GM18873 (cell line): ENCODE results near the gene PCLO.
"Not testable (repeated sequence)": the region's sequence is repeated elsewhere in the genome, so short reads cannot be mapped to it uniquely, and the experiment has no call there.

Experiments used
- ATAC-seq: cut with Tn5 transposase; IDR thresholded peaks from one replicate; pipeline ENCODE4 v1.9.1; 2021; ENCODE audit warnings: mild to moderate bottlenecking, moderate library complexity, moderate number of reproducible peaks; ENCODE audit not compliant: unreplicated experiment, low FRiP score

The PCLO gene

DNA sequence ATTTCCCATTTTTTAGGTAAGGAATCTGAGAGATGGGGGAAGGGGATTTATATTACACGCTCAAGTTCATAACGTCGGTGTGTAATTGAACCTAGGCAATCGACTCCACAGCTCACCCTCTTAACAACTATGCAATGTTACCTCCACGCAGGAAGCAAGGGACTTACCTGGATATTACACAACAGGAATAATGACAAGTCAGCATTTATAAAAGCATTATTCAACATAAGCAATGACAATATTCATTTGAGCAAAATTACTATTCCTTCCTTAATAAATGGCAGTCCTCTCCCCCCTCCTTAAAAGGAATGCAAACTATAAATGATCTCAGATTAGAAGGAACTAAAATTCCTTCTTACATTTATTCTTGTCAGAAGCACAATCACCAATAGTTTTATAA, 104.0 kb downstream of the PCLO start:
- no peak for ATAC-seq

DNA sequence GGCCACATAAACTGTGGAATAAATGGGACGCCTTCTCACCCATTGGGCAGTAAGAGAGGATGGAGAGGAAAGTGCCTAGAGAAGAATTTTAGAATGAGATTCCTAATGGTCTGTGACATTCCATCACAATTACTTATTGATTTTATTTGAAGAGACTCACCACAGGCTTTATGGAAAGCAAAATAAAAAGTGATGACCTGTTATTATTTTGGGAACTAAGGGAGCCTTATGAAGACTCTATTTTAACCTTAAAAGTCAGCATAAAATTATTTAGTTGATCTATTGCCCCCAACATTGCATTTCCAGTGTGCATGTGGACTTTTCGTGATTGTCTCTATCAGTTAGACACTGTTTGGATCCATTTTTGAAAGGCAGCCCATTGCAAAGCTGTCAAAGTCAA, 107.5 kb downstream of the PCLO start:
- ATAC-seq = no peak

DNA sequence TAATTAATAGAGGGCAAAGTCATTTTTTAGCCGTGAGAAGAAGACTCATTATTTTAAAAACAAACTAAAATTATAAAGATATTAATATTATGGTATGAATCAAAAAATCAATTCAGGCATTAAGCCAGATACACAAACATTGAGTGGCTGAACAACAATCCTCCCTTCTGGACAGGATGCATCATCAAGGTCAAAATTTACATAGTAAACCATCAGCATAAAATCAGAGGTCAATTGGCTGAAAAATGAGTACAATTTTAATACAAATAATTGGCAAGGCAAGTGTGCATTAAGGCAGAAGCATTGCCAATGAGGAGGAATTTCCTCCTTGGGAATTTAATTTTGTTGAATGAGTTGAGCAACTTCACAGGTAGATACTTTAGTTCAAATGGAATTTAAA, 108.2 kb downstream of the PCLO start:
- ATAC-seq = no peak

DNA sequence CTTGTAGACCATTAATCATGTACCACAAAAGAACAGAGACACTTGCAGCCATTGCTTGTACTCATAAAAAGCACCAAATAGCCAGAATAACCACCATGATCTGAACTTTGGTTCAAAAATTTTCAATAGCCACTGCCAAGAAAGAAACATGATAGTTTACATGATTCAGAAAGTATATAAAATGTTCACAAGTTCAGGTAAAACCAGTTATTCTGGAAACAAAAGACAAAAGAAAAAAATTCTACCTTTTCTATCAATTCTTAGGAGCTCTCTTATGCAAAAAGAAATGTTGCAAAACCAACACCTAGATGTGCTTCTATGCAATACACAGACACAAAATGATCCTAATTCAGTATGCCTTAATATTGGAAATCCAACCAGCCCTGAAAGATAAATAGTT, 108.7 kb downstream of the PCLO start:
- ATAC-seq = no peak

DNA sequence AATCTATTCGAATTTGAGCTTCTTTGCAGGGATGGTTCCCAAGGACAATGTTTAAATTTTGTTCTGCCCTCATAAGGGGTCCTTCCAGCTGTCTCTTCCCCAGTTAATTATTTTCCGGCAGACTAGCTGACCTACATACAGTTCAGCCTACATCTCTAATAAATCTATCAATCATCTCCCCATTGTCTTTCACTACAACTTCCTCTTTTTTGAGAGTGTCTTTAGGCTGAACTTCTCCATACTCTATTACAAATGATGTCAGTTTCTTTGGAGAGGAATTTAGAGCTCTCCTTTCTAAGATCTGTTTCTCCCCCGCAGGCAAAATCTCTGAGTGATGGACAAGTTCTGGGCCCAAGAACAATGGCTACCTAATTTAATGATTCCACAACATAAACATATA, 122.2 kb downstream of the PCLO start:
- ATAC-seq = no peak

DNA sequence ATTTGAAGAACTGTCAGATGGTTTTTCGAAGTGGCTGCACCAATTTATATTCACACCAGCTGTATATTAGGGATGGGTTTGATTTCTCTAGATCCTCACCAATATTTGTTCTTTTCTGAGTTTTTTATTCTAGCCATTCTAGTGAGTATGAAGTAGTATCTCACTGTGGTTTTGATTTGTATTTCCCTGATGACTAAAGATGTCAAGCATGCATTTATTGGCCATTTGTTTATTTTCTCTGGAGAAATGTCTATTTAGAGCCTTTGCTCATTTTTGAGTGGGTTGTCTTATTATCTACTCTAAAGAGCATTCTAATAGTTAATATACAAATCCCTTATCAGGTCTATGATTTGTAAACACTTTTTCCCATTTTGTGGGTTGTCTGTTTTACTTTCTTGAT, 123.9 kb downstream of the PCLO start:
- no peak for ATAC-seq

DNA sequence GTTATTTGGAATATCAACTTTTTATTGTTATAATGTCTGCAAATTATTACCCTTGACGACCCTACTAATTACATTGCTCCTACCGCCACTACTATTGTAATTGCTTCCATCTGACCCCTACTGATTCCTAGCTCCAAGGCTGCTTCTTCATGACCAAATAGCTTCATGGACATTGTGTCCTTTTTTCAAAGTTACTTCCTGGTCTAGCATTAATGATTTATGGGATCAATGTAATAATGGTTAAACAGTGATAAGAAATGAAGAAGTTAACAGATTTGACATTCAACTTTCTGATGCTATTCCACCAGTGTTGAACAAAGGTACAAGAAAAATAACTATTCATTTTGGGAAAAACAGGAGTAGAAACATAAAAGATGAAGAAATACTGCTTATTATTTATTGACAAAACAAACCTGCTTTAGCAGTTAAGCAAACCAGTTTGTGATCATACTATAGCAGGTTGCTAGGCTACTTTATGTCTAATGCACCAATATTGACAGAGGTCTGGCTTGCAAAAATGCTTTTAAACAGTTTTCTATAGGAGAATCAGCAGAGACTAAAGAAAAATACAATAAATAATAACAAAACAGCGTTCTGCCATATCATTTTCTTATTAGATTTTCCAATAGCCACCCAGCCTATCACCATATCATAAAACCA, 125.8 kb downstream of the PCLO start:
- no peak for ATAC-seq

DNA sequence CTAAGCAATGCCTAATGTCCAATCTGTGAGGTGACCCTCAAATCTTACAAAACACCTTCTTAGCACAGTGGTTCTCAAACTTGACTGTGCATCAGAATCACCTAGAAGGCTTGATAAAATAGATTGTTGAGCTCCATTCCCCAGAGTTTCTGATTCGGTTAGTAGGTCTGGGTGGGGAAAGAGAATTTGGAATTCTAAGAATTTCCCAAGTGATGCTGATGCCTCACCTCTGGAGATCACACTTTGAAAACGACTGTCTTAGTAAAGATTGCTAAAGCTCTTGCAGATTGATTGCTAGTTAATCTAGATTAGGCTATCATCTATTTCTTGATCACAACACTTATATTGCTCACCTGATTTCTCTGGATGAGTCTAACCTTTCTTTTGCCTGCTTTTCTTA, 126.6 kb downstream of the PCLO start:
- no peak for ATAC-seq

DNA sequence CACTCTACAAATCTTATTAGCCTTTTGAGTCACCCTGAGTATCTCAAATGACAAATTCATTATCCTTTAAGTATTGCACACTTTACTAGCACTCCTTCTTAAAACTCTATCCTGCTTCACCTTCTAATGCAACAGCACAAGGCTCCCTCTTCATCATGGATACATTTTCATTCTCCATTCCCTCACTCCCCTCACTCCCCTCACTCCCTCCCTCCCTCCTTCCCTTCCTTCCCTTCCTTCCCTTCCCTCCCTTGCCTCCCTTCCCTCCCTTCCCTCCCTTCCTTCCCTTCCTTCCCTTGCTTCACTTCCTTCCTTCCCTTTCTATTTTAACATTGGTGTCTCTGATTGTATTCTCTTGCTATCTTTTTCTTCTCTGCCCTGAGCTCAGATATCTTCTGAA, 130.5 kb downstream of the PCLO start:
- no peak for ATAC-seq

DNA sequence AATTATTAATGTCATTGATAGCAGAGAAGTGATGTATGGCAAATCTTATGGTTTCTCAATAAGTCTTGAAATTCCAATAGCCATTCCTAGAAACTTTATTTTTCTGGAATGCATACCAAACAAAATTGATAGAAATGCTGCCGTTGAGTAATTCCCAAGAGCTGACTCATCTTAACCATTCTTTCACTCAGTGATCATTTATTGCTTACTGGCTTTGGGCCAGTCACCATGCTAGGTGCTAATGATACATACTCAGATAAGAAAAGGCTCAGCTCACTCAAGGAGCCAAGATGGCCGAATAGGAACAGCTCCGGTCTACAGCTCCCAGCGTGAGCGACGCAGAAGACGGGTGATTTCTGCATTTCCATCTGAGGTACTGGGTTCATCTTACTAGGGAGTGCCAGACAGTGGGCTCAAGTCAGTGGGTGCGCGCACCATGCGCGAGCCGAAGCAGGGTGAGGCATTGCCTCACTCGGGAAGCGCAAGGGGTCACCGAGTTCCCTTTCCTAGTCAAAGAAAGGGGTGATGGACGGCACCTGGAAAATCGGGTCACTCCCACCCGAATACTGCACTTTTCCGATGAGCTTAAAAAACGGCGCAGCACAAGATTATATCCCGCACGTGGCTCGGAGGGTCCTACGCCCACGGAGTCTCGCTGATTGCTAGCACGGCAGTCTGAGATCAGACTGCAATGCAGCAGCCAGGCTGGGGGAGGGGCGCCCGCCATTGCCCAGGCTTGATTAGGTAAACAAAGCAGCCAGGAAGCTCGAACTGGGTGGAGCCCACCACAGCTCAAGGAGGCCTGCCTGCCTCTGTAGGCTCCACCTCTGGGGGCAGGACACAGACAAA, 138.6 kb downstream of the PCLO start:
- not testable (repeated sequence) for ATAC-seq

DNA sequence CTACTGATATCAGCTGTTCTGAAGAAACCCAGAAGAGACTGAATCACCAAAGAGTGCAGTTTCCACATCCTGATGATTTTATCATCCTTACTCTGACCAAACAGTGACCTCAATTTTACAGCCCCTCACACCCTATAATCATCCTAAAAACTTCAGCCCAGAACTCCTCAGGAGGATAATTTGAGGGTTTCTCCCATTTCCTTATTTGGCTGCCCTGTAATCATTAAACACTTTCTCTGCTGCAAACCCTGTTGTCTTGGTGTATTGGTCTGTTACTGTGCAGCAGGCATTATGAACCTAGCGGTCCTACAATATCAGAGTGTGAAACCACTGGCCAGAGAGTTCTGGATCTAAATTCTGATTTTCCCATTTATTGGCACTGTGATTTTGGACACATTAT, 141.7 kb downstream of the PCLO start:
- no peak for ATAC-seq

DNA sequence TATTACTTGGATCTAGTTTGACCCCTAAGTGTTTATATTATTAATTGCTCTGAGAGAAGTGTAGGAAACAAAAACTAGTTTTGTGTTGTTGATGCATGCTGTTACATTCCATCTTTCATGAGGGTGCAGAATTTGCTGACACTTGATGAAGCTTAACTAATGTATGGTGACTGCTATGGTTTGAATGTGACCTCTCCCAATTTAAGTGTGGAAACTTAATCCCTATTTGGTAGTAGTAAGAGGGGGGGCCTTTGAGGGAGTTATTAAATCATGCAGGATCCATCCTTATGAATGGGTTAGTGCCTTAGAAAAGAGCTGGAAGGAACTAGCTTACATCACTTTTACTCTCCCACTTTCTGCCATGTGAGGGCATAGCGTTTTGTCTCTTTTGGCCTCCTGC, 142.5 kb downstream of the PCLO start:
- no peak for ATAC-seq

DNA sequence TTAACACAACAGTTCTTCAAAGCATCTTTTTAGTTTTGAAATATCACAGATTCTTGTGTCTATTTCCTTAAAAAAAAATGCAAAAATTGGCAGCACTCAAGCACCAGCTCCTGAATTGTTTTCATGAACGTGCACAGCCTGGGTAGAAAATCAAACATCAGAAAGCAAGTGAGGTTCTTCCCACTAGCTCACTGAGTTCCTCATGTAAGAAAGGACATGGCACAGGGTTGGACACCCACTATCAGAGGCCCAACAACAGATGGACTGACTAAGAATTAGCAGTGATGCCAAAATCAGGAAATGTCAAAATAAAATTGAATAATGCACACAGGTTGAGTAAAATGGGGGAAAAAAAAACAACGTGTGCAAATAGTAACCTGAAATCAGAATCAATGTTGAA, 146.8 kb downstream of the PCLO start:
- no peak for ATAC-seq

DNA sequence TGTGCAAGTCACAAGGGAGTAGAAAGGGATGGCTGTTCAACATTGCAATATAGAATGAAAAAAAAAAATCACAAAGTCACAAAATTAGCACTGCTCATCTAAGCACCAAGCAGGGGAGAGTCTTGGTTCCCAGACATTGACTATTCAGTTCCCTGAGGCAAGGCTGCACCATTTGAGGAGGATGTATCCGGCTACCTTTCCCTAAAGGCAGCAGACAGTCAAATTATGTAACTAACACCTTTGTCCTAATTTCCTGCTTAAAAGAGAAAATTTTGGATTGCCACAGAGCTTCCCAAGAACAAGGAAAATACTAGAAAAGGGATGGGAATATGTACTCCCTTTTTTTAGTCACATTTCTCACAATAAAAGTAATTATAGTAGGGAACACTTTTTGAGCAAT, 148.1 kb downstream of the PCLO start:
- no peak for ATAC-seq

DNA sequence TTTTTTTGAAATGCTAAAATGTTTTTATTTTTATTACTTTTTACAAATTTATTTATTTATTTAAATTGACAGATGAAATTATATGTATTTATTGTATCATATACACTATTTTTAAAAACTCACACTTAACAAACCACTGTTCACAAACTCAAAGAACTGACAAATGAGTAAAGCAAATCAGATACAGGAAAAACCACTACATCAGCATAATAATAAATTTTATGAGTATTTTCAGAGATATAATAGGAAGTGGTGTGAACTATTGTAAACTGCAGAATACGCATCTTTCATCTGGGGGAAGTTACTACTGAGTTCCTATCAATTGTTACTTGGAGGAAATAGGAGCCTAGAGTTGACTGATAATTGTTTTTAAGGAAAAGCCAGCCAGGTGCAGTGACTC, 150.7 kb downstream of the PCLO start:
- no peak for ATAC-seq

DNA sequence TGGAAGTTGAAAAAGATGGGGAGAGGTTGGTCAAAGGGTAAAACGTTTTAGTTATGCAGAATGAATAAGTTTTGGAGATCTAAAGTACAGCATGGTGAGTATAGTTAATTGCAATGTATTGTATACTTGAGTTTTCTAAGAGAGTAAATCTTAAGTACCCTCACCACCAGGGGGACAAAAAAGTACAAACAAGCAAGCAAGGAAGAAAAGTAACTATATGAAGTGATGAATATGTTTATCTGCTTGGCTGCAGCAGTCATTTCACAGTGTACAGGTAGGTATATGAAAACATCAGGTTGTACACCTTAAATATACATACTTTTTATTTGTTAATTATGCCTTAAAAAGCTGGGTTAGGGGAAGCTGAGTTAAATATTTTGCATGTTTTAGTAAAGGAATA, 157.3 kb downstream of the PCLO start:
- ATAC-seq = no peak

DNA sequence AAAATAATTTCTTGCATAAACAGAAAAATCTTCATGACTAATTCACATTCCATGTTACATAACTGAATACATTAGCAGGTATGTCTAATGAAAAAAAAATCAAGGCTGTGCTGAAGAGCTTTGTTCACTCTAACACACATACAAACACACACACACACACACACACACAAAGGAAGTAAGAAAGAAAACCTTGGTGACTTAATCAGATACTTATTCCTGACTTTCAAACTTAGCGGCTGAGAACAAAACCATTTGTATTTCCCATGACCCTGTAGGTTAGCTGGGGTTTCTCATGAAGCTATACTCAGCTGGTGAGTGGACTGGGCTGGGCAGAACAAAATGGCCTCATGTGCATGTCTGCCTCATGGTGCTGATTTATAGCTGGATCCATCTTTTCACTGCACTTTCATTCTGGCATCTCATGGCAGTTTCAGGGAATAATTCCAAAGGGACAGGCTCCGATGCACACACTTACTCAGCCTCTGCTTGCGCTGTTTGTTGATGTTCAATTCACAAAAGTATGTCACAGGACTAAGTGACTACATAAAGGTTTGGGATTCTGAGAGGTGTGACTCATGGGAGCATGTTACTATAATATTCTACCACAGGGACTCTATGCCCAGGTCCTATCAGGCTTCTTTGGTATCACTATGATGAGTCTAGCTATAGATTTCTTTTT, 161.2 kb downstream of the PCLO start:
- ATAC-seq = no peak

DNA sequence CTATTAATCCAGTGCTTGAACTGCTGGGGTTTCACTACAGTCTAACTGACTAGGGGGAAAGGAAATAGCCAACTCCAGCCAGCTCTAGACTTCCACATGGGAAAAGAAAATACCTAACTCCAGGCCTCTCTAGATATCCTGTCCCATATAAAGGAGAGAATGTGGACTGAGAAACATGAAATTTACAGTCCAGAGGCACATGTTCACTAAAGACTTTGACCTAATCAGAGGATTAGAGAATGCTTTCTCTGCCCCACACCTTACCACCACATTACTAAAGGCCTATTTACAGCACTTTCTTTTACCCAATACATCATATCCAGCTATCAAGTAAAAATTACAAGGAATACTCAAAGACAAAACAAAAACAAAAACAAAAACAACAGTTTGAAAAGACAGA, 164.2 kb downstream of the PCLO start:
- no peak for ATAC-seq

DNA sequence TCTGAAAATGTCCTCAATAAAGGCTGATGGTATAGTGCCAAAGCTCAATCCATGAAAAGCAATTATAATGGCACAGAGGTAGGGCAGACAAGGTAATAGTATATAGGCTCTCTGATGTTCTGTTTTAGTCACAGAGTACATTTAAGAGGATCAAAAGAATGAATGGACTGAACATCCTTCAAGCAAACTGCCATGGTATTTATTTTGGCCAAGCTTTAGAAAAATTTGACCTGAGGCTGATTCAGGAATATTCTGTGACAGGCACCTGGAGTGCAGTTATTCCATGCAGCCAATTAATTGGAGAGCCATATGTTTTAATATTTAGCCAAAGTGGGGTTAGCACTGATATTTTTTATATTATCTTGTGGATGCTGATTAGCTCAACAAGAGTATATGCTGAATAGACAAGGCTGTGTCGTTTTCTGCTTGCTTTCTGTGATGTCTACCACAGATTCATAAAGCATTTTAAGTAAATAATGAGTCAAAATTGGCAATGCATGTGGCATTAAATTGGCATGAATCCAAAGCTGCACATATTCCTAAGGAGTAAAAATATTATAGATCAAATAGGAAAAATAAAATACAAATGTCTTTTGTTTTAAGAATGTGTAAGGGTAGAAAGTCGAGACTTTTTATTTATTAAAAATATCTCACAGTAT, 177.4 kb downstream of the PCLO start:
- no peak for ATAC-seq

DNA sequence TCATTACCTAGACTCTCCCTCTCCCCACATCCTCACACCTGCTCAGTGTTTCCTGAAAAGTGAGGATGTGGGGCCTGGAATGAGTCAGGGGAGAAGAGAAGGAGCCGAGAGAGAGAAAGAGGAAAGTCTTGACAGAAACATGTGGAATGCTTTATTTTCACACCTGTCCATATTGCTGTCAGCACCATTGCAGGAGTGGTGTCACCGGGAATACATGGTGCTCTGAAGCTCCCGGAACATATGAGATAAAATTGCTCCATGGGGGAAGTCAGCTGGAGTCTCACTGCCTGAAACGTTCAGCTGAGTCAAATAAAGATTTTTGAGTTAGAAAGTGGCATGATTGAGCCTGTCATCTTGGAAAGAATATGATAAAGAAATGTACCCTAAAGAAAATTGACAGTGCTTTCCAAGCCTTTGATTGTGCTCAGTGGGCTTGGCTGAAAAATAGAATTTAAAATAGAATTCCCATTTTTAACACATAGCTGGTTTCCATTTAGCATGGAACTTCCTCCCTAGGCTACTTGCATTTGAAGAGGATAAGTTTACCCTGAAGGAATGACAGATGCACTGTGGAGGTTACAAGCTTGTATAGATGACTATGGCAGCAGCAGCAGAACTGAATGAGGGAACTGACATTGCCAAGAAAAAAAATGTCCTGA, 182.4 kb downstream of the PCLO start:
- ATAC-seq = no peak
